Osteocyte (in vitro differentiated cells): Measurements from ENCODE around the gene CHD5. TPM values are rescaled to one million over a fixed set of nuclear protein-coding genes. Genes with fewer than 3 reads are reported as not detected.

Source experiments
- DNase-seq: peaks from one replicate; pipeline ENCODE4 v3.0.0; 2021; ENCODE audit warnings: mixed read lengths; ENCODE audit not compliant: unreplicated experiment; ENCODE audit errors: extremely low spot score
- H3K27ac Mint-ChIP-seq: one replicate; pipeline ENCODE4 v1.8.0; 2021; ENCODE audit warnings: mild to moderate bottlenecking, mixed read lengths; ENCODE audit not compliant: unreplicated experiment
- H3K27me3 Mint-ChIP-seq: one replicate; pipeline ENCODE4 v1.8.0; 2021; ENCODE audit warnings: mixed read lengths; ENCODE audit not compliant: unreplicated experiment
- H3K36me3 Mint-ChIP-seq: one replicate; pipeline ENCODE4 v1.8.0; 2021; ENCODE audit warnings: mixed read lengths; ENCODE audit not compliant: unreplicated experiment
- H3K4me1 Mint-ChIP-seq: one replicate; pipeline ENCODE4 v1.8.0; 2021; ENCODE audit warnings: mixed read lengths; ENCODE audit not compliant: unreplicated experiment
- H3K4me3 Mint-ChIP-seq: one replicate; pipeline ENCODE4 v1.8.0; 2021; ENCODE audit warnings: mild to moderate bottlenecking, moderate library complexity, mixed read lengths; ENCODE audit not compliant: unreplicated experiment
- H3K9me3 Mint-ChIP-seq: one replicate; pipeline ENCODE4 v1.8.0; 2021; ENCODE audit warnings: mixed read lengths; ENCODE audit not compliant: unreplicated experiment
- total RNA-seq: library from RNA; stranded (reverse); gene quantifications from 2 replicates; pipeline ENCODE4 v1.2.1, GENCODE V29; 2021
- TF ChIP-seq, protein P1 (sequence below): fragments of 200-600 bp; sonication (generic); IDR thresholded peaks from 2 replicates; pipeline ENCODE4 v1.5.0; 2021; ENCODE audit warnings: antibody characterized with exemption, mild to moderate bottlenecking, moderate library complexity

The CHD5 gene
- total RNA-seq, 1 donor from 2014 or later: 0.43 TPM

- Mint-ChIP-seq H3K27me3 (peaks cover 10% of the 10 kb centered on the region), H3K27ac (no peak overlapping the region), H3K4me3 (no peak overlapping the region), H3K9me3 (no peaks in the 10 kb centered on the region), H3K36me3 (no peaks in the 10 kb centered on the region), H3K4me1 (peaks cover 2% of the 10 kb centered on the region)
- TF ChIP-seq, protein P1, sequence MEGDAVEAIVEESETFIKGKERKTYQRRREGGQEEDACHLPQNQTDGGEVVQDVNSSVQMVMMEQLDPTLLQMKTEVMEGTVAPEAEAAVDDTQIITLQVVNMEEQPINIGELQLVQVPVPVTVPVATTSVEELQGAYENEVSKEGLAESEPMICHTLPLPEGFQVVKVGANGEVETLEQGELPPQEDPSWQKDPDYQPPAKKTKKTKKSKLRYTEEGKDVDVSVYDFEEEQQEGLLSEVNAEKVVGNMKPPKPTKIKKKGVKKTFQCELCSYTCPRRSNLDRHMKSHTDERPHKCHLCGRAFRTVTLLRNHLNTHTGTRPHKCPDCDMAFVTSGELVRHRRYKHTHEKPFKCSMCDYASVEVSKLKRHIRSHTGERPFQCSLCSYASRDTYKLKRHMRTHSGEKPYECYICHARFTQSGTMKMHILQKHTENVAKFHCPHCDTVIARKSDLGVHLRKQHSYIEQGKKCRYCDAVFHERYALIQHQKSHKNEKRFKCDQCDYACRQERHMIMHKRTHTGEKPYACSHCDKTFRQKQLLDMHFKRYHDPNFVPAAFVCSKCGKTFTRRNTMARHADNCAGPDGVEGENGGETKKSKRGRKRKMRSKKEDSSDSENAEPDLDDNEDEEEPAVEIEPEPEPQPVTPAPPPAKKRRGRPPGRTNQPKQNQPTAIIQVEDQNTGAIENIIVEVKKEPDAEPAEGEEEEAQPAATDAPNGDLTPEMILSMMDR: no peak
- no peak for DNase-seq
These were observed 27.9 kb downstream of the CHD5 start for GRCh38 chr1:6152181-6152580.

- no peak overlapping the region for H3K27ac Mint-ChIP-seq
- no peaks in the 10 kb centered on the region for H3K9me3 Mint-ChIP-seq
- H3K4me3 Mint-ChIP-seq: no peak overlapping the region
- no peak for DNase-seq
- H3K27me3 Mint-ChIP-seq: peaks cover 10% of the 10 kb centered on the region
- TF ChIP-seq, protein P1: no peak
- no peaks in the 10 kb centered on the region for H3K36me3 Mint-ChIP-seq
- peaks cover 2% of the 10 kb centered on the region for H3K4me1 Mint-ChIP-seq
These were observed 28.8 kb downstream of the CHD5 start for GRCh38 chr1:6151291-6151822.

- H3K9me3 Mint-ChIP-seq: no peaks in the 10 kb centered on the region
- H3K4me1 Mint-ChIP-seq: peaks cover 2% of the 10 kb centered on the region
- H3K27ac Mint-ChIP-seq: no peak overlapping the region
- TF ChIP-seq, protein P1: no peak
- no peak for DNase-seq
- H3K36me3 Mint-ChIP-seq: no peaks in the 10 kb centered on the region
- no peak overlapping the region for H3K4me3 Mint-ChIP-seq
- H3K27me3 Mint-ChIP-seq: peaks cover 13% of the 10 kb centered on the region
These were observed 29.8 kb downstream of the CHD5 start for GRCh38 chr1:6150006-6150938.

GRCh38 chr1:6149597-6149996 is 30.5 kb downstream of the CHD5 start:
- no peak for DNase-seq
- Mint-ChIP-seq H3K27ac (no peak overlapping the region), H3K9me3 (no peaks in the 10 kb centered on the region), H3K4me1 (peaks cover 2% of the 10 kb centered on the region), H3K4me3 (no peak overlapping the region), H3K36me3 (no peaks in the 10 kb centered on the region), H3K27me3 (peaks cover 14% of the 10 kb centered on the region)
- TF ChIP-seq, protein P1: no peak
